OCI-LY7 (cell line): ENCODE results near the gene RPS6KL1.

Experiments used
- EZH2phosphoT487 ChIP-seq: fragments of 200-600 bp; sonication (generic); IDR thresholded peaks from 2 replicates; pipeline ENCODE4 v1.6.1; 2018; ENCODE audit warnings: low read depth, borderline replicate concordance, mild to moderate bottlenecking, mixed run types, antibody characterized with exemption, low read length, moderate library complexity, mixed read lengths
- TF ChIP-seq, protein P1 (sequence below): fragments of 200-600 bp; sonication (generic); conservative IDR thresholded peaks from 2 replicates; pipeline ENCODE4 v1.5.1; 2014; ENCODE audit warnings: mild to moderate bottlenecking, antibody characterized with exemption, low read length, moderate library complexity, mixed read lengths

GRCh38 chr14:74898083-74898482 is 25.0 kb downstream of the RPS6KL1 start:
- TF ChIP-seq, protein P1, sequence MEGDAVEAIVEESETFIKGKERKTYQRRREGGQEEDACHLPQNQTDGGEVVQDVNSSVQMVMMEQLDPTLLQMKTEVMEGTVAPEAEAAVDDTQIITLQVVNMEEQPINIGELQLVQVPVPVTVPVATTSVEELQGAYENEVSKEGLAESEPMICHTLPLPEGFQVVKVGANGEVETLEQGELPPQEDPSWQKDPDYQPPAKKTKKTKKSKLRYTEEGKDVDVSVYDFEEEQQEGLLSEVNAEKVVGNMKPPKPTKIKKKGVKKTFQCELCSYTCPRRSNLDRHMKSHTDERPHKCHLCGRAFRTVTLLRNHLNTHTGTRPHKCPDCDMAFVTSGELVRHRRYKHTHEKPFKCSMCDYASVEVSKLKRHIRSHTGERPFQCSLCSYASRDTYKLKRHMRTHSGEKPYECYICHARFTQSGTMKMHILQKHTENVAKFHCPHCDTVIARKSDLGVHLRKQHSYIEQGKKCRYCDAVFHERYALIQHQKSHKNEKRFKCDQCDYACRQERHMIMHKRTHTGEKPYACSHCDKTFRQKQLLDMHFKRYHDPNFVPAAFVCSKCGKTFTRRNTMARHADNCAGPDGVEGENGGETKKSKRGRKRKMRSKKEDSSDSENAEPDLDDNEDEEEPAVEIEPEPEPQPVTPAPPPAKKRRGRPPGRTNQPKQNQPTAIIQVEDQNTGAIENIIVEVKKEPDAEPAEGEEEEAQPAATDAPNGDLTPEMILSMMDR, result no peak
- TF ChIP-seq EZH2phosphoT487, result no peak
